SU-DHL-6 (cell line): ENCODE data around the gene RBP3.

Experiments
- EZH2phosphoT487 ChIP-seq: fragments of 200-600 bp; sonication (generic), shearing (Covaris generic); conservative IDR thresholded peaks from 2 replicates; pipeline ENCODE4 v1.6.1; 2018; ENCODE audit warnings: mild to moderate bottlenecking, antibody characterized with exemption, low read length, moderate library complexity, mixed read lengths
- TF ChIP-seq, protein P1 (sequence below): fragments of 200-600 bp; sonication (generic); IDR thresholded peaks from one replicate; pipeline ENCODE4 v1.5.1; 2017; ENCODE audit warnings: antibody characterized with exemption, mild to moderate bottlenecking, low read length, moderate library complexity; ENCODE audit not compliant: insufficient read depth, poor library complexity, severe bottlenecking

DNA sequence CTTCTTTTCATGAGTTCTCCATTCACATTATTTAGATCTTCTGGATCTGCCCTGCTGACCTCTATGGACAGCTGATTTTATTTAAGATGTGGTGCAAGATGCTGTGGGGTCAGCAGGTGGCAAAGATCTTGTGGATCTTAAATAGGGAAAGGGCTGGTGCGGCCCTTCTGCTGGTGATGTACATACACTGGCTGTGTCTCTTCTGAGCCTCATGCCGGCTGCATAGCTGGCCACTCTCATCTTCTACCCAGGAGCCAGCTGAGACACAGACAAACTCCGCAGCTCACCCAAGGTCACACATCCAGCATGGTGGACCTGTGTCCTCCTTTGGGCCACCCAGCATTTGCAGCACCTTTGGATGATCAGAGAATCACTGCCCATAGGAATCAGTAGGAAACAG is 9.7 kb downstream of the RBP3 start:
- TF ChIP-seq, protein P1, sequence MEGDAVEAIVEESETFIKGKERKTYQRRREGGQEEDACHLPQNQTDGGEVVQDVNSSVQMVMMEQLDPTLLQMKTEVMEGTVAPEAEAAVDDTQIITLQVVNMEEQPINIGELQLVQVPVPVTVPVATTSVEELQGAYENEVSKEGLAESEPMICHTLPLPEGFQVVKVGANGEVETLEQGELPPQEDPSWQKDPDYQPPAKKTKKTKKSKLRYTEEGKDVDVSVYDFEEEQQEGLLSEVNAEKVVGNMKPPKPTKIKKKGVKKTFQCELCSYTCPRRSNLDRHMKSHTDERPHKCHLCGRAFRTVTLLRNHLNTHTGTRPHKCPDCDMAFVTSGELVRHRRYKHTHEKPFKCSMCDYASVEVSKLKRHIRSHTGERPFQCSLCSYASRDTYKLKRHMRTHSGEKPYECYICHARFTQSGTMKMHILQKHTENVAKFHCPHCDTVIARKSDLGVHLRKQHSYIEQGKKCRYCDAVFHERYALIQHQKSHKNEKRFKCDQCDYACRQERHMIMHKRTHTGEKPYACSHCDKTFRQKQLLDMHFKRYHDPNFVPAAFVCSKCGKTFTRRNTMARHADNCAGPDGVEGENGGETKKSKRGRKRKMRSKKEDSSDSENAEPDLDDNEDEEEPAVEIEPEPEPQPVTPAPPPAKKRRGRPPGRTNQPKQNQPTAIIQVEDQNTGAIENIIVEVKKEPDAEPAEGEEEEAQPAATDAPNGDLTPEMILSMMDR, result no peak
- TF ChIP-seq EZH2phosphoT487, result no peak
